SHP77 (cell line): ENCODE data around the gene CHCHD6.

Source experiments
- DNase-seq, 2 experiments: peaks; one replicate each; lab custom pipeline; 2025; lab: John Stamatoyannopoulos, UW

CHCHD6 gene

DNA sequence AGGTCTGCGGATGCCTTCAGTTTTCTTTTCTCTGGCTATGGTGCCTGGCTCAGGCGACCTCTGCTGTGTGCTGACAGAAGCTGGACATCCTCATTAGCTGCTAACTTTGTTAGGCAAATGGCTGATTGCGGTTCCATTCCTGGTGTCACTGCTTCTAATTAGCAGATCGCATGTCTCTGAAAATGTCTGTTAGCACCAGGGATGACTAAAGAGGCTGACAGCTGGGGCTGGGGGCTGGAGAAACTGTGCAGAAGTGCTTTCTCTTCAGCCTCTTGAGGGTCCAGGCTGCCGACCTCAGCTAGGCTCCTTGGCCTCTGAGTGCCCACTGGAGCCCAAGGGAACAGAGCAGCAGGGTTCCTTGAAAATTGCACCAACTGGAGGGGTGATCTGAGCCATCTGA lies 39.3 kb downstream of the CHCHD6 start:
- DNase-seq, result no peak

DNA sequence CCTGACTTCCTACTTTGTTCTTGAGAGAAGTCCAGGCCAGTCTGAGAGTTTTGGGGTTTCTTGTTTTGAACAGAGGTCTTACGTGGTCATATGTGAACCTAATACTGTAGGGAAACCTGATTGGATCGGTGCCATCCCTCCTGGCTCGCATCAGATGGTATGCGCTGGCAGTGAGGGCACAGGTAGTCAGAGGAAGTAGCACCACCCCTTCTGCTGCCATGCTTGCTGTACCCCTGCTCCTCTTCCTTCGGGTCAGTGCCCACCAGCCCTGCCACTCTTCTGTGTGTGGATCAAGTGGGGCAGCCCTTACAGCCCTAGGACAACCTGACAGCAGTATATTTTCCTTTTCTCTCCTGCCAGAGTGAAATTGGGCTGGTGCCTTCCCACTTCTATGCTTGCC lies 39.7 kb downstream of the CHCHD6 start:
- DNase-seq, result no peak

DNA sequence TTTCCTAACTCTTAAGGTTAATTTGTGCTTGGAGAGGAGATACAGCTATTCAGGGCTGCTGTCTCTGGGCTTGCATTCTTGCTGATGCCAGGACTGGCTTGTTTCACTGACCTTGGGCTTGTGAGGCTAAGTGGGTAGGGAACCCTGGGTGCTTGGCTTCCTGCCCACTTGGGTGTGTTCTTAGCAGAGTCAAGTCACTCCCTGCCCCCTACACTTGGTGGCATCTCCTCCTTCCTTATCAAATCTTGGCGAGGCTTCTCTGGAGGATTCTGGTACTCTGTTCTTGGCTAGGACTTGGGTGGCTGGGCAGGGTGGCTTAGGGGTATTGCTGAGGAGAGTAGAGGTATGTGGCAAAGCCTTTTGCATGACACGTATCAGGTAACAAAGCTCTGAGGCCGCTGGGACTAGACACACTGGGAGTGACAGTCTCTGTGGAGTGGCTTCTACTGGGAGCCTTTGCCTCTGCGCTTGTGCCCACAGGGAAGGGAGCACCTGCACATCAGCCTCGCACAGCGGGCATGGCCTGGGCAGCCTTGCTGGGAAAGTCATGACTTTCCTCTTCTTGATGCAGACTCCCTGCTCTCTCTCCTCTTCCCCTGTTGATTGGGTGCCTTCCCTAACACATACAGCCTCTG lies 41.8 kb downstream of the CHCHD6 start:
- no peak for DNase-seq

DNA sequence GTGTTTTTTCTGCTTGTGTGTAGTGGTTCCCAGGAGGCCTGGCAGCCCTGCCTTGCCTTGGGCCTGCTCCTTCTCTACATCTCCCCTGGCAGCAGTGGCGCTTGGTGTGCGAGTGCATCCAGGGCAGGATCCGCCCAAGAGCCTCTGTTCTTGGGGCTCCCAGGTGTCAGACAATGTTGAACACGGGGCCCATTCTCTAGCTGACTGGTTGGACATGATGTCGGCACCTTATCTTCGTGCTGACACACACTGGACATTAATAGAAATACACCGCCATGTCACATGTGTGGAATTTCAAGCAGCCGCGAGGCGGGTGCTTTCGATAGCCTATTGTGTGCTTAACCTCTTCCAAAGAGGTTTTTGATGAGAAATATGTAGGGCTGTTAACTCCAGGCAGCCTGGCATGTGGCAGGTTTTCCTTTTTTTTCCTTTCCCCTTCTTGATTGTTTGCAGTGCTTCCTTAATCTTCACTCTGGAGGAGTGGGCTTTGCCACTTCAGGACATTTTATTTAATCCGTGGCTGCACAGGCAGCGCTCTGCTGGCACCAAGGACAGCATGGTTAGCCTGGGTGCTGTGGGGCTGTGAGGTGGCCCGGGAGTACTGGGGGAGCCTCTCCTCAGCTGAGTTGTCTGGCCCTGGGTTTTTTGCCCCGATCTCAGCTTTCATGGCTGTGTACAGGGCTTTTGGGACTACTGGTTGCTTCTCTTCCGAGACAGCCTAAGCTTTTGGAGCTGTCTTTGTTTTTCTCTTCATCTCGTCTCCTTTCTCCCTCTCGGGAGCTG lies 42.5 kb downstream of the CHCHD6 start:
- no peak for DNase-seq

DNA sequence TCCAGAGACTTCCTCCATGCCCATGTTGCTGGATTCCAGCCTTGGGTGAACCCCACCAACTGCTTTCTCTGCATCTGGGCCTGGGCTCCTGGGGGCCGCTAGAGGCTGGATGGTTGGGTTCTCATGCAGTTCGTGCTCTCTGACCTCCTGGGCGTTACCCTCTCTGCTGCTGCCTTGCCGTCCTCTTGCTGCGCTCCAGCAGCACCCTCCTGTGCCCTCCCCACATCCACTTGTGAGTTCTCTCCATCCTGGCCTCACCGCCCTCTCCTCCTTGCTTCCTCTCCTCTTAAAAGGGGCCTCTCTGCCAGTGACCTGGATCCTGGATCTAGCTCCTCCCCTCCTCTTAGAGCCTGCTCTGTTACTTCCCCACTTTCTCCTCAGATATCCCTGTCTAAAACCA lies 43.7 kb downstream of the CHCHD6 start:
- no peak for DNase-seq

DNA sequence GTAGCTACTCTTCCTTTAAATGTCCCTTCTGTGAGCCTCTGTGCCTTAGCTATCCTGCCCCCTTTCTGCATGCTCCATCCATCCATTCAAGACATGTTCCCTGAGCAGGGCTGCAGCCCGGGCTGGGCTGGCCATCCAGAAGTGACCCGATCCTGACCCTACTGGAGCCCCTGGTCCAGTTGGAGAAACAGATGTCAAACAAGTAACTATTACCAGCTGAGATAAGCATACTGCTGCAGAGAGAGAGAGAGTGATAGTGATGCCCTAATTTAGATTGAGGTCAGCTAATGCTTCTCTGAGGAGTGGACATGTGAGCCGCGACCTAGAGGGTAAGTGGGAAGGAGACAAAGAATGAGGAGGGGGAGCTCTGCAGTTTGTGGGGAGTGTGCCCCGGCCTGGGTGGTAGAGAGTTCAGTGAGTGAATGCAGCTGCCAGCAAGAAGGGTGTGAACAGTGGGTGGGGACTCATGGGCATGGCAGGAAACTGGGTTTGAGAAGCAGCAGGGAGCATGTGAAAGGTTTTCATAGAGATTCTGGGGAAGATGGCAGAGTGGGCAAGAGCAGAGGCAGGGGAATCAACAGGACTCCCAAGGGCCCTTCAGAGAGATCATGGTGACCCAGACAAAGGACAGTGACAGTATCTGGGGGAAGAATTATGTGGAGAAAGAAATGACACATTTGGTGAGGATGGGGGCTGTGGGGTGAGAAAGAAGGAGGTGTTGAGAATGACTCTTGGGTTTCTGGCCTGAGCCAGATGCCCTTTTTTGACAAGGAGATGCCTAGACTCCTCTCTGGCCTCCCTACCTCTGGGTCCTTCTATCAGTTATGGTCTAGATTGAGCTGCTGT lies 44.9 kb downstream of the CHCHD6 start:
- no peak for DNase-seq

DNA sequence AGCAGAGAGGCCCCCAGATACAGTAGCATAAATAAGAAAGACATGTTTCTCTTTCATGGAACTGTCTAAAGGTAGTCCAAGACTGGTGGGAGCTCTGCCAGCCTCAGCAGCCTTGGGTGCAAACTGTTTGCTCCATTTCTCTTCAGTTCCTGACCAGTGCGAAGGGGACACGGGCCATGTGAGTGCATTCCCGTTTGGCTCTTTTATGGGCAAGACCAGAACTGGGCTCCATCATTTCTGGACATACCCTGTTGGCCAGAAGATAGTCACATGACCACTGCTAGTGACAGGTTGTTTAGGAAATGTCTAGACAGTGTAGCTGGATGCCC lies 45.5 kb downstream of the CHCHD6 start:
- no peak for DNase-seq

DNA sequence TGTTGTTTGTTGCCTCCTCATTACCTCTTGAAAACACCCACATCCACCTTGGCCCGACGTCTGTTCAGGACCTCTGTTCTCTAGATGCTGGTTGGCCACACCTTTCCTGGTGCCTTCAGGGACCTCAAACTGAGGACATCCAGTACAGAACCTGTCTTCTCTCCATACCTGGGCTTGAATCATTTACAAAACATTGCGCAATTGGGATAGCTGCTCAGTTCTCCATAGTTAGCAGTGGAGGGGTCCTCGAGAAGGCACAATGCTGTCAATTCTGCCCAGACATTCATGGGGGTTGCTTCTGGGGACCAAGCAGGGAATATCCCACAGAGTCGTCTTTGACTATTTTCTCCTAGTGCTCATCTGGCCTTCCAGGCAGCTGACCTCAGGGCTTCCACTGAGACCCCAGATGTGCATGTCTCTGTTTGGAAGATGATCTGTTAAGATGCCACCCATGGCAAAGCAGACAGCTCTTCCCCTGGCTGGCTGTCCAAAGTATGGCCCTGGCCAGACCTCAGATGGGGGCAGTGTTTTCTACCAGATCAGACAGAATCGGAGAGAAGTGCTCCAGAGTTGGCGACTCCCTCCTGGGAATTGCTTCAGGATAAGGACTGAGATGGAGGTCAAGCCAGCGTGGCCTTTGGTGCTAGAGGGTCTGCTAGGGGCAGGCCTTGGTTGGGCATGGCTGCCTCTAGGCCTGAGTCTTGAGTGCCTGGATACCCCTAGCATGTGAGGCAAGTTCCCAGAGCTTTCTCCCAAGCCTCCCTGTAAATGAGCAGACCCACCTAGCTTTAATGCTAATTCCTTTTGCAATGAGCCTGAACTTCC lies 46.1 kb downstream of the CHCHD6 start:
- no peak for DNase-seq

DNA sequence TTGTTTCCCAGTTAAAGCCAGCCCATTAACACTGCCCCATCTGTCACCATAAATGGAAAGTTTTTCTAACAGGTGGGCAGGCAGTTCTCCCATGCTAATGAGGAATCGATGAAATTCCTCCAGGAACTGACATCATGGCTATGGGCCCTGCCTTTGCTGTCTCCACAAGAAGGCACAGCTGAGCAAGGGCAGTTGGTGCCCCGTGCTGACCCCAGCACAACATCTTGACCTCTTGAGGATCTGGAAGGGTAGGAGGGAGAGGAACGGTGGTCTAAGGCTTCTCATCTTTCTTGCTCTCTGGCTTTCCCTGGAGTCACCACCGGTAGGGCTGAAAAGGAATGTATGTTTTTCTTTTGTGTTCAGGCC lies 46.7 kb downstream of the CHCHD6 start:
- DNase-seq, result no peak

DNA sequence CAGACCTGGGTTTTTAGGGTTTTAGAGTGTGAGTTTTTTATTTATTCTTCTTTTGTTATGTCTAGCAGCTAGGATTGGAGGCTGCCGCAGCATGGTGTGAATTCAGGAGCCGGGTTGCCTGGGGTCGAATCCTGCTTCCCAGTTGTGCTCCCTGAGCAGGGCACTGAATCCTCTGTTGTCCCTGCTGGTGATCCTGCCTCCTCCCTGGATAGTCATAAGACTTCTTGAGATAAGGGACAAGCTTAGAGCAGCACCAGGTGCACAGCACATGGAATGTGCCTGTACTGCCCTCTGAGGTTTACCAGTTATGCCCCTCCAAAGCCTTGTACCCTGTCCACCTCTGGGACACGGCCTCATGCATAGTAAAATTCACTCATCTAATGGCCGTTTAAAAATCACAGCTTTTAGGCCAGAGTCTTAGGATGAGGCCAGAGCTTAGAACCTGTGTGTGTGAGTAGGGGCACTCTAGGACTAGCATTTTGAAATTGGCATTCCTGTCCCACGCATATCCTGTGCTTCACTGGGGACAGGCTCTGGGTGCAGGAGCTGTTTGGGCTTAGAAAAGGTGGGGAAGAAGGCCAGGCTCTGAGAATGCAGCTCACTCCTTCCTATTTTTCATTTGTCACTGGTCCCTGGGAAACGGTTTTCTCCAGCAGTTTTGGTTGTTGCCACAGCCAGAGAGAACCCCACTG lies 47.7 kb downstream of the CHCHD6 start:
- no peak for DNase-seq

DNA sequence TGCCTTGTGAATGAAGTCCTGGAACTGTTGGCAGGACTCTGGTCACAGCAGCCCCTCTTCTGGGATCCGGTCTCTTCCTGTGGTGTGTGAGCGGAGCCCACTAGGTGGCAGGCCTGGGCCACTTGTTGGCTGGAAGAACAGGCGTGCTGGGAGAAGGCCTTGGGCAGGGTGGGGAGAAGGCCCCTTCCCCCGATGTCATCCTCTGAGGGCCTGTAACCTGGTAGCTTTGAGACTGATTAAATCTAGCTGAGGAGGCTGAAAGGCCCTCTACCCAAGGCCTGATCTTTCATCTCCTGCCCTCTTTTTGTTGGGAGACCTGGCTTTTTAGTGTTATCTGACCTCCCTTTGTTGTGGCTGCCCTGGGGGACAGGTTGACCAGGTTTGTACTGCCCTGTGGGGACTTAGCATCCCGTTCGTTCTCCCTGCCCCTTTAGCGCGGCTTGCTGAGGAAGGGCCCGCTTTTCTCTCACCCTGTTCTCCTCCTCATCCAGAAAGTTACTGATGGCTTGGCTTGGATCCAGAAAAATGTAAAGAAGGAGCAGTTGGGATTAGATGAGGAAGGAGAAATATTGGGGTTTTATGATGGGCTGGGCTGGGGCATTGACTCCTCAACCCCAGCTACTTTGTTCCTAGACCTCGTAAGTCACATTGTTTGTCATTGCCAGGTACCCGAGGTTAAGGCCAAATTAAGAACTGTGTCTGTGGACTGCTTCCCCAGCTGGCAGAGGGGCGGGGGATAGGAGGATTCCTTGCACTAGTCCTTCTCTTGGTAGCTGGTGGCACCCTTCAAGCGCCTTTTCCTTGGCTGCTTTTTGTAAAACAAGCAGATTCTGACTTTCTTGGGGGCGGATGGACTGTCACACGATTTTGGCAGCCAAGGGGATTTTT lies 48.5 kb downstream of the CHCHD6 start:
- DNase-seq, result peak; percentile 64 to 70

DNA sequence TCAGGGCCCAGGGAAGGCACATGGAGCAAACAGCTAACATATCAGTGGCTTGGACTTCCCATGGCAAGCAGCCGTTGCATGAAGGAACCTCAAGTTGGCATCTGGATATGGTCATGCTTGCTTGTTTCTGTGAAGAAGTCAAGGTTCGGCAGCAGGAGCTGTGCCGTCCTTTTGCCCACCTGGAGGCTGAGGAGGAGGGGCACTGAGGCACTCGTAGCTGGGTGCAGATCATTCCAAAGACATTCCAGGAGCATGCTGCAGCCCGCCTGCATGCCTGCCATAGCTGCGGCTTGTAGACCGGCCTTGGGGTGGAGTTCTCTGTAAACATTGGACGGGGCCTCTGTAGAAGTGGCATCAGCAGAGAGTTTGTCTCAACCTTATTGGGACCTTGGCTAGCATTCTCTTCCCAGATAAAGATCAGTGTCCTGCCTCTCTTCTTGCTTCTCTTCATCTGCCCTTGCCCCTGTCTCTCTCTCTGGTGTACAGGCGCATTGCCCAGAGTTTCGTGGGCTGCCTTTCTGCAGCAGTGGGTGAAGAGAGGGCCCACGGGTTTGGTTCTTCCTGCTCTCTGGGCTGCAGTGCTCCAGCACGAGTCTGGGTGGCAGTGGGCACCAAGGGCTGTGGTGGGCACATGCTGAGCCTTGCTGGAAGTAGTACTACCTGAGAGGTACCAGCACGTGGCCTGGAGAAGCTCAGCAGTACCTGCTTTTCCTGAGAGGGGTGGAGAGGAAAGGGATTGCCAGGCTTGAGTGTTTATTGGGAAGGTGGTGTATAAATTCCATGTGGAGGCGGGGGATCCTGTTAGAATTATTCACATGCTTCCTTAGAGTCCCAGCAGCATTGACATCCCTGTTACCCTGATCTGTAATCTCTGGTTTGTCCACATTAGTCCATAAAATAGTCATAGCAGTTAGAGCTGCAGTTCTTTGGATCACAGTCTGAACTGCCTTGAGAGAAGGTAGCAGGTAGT lies 49.4 kb downstream of the CHCHD6 start:
- DNase-seq, result no peak

DNA sequence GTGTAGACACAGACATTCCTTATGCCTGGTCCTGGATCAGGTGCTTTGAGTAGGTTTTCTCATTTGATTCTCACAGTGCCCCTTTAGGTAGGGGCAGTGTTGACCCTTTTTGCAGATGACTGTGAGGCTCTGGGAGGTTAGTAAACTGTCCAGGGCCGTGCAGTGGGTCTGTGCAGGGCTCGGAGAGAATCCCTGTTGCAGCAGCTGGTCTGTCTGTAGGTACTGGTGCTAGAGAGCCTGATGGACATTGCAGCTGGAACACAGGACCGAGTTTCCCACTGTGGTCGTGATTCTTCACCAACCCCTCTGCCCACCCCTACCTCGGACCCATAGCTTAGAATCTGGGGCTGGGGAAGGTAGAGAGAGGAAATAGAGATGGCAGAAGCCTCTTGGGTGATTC lies 51.8 kb downstream of the CHCHD6 start:
- no peak for DNase-seq

DNA sequence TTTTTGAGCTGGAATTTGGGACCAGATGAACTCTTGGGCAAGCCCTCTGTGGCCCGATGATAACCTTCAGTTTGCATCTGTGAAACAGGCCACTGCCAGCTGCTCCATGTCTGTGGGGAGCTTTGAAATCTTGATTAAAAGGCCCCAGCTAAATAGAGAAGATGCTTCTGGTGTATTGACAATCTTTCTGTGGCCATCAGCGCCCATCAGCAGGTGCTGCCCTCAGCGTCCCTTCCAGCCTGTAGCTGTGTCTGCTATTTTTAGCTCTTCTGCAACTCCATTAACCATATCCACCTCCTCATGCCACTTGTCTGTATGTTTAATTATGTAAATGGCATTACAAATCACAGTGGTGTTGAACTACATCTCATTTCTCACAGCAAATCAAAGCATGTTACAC lies 54.0 kb downstream of the CHCHD6 start:
- DNase-seq, result peak; percentile 16 to 35

DNA sequence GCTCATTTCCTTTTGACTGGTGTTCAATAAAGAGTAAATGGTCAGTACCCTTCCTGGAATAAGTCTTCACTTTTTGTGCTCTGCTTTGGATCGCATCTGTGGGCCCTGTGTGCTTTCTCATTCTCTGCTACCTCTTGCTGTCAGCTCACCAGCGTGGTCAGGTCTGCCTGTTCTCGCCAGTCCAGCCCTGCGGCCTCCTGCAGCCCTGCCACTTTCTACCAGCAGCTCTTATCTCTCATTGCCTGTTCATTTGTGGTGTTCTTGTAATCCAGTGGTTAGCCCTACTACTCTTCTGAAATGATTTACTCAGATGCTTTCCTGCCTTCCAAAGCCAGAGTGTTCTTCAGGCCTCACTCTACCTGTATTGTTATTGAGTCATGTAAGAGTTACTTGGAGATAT lies 54.8 kb downstream of the CHCHD6 start:
- DNase-seq, result no peak

DNA sequence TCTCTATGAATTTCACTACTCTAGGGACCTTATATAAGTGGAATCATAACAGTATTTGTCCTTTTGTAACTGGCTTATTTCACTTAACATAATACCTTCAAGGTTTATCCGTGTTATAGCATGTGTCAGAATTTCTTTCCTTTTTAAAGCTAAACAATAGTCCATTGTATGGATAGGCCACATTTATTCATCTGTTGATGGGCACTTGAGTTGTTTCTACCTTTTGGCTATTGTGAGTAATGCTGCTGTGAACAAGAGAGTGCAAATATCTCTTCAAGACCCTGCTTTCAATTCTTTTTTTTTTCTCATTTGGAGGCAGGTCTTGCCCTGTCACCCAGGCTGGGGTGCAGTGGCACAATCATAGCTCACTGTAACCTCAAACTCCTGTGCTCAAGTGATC lies 56.5 kb downstream of the CHCHD6 start:
- no peak for DNase-seq

DNA sequence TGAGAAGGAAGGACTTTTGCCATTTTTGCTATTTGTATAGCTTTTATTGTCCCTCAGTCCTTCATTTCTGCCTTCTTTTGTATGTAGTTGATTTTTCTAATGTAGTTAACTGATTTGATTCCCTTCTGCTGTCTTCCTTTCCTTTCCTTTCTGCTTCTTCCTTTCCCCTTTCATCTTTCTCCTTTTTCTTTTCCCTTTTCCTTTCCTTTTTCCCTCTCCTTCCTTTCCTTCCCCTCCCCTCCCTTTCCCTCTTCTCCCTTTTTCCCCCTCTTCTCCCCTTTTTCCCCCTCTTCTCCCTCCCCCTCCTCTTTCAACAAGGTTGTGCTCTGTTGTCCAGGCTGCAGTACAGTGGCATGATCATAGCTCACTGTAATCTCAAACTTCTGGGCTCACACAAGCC lies 59.0 kb downstream of the CHCHD6 start:
- DNase-seq, result no peak

DNA sequence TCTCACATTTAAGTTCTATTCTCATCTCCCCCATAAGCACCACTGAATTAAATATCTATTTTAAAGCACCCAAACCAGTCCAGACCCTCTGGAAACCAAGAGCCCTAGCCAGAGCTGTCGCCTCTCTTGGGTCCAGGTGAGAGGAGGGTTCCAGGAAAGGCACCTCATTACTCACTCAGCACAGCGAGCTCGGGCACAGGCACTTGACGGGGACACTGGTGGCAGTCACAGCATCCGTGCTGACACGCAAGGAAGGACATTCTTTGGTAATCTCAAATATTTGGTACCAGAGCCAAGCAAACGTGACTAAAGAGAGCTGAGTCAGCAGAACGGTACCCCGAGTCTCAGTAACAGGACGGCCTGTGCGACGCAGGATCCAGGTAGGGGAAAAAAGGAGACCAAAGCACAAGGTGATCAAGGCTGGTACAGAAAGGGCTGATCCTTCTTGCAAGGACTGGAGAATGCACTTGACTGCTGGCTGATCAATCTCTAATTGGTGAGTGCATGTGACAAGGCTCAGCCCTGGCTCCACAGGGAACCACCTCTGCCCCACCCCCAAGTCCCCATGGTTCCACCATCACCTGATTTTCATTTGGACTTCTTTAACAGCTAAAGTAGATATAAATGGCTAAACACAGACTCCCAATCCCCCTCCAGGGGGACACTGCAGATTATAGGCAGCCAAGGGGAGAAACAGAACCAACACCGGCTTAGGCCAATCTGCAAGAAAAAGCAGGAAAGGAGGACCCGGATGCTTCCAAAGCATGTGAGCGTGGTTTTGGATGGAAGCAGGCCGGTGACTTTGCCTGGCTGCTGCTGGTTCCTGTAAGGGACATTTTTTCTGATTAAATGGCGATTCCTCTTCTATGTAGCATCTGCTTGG lies 61.4 kb downstream of the CHCHD6 start:
- no peak for DNase-seq
